HG02763 (cell line): Measurements from ENCODE around the gene AIPL1.

Experiments
- ATAC-seq: cut with Tn5 transposase; IDR thresholded peaks from one replicate; pipeline ENCODE4 v1.9.1; 2021; ENCODE audit warnings: mild to moderate bottlenecking, moderate library complexity; ENCODE audit not compliant: unreplicated experiment

AIPL1 gene

DNA sequence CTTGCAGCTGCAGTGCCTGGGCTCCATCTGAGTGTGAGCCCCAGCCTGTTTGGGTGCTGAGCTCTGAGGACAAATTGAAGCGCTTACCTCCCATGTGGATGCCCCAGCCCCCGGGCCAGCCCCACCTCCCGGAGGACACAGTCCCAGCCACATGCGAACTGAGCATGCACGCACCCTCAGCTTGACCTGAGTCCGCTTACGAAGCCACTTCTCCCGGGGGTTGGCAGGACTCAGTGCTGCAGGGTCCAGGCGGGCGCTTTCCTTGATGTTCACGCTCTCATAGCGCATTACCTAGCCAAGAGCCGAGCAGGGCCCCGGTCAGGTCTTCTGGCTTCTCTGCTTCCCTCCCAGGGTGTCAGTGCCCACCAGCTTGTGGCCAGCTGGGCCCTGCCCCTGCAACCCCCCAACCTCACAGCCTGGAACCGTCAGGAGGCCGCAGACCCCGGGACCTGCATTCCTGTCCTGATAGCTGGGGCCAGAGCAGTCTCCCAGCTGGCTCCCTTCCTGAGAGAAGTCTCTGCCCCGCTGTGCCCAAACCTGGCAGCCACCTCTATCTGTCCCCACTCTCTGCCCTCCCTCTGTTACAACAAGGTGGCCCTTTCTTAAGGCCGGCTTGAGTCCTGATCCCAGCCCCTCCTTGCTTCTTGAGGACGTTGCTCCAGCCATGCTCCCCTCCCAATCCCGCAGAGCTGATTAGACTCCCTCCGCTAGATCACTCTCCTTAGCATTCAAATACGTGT is 33.3 kb upstream of the AIPL1 start:
- no peak for ATAC-seq

GRCh38 chr17:6467567-6467966 is 32.6 kb upstream of the AIPL1 start:
- no peak for ATAC-seq

DNA sequence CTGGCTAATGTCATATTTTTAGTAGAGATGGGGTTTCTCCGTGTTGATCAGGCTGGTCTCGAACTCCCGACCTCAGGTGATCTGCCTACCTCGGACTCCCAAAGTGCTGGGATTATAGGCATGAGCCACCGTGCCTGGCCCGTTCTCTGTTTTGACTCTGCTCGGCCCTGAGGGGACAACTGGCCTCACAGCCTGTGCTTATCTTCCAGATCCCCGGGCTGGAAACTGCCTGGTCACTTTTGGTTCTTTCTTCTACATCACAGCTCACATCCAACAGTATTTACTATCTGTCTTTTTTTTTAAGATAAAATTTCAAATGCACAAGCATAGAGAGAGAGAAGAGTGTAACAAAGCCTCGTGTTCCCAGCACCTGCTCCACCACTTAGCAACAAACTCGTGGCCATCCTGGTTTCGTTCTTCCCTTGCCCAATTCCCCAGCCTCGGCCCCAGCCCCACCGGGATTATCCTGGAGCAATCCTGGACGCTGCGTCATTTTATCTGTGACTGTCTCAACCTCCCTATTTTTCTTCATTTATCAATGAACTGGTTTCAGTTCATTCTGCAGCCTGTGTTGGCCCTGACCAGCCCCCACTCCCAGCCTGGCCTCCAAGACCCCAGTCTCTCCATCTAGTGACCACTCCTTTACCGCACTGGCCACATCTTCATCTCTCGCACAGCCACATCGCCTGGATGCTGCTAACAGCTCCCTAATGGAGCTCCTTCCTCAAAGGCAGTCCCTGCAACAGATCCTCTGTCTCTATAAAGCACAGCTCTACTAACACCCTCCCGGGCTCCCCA is 30.5 kb upstream of the AIPL1 start:
- ATAC-seq: no peak

- no peak for ATAC-seq
Measured at GRCh38 chr17:6464446-6465041, 29.6 kb upstream of the AIPL1 start.

- no peak for ATAC-seq
Measured at GRCh38 chr17:6463616-6464445, 28.9 kb upstream of the AIPL1 start.

DNA sequence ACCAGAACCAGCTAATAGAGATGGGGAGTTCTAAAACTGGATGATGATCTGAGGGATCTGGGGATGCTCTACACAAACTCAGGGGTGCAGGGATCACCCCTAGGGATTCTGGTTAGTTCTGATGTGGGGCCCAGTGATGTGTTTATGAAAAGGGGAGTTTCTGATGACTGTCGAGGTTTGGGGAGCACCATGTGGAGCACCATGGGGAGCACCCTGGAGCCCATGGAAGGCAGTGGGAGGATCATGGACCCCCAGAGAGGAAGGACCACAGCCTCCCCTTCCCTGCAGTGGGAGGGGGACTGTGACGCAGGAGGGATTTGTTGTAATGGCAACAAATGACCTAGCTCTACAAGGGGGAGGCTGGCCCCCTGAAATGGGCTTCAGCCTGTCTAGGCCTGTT is 27.8 kb upstream of the AIPL1 start:
- no peak for ATAC-seq

DNA sequence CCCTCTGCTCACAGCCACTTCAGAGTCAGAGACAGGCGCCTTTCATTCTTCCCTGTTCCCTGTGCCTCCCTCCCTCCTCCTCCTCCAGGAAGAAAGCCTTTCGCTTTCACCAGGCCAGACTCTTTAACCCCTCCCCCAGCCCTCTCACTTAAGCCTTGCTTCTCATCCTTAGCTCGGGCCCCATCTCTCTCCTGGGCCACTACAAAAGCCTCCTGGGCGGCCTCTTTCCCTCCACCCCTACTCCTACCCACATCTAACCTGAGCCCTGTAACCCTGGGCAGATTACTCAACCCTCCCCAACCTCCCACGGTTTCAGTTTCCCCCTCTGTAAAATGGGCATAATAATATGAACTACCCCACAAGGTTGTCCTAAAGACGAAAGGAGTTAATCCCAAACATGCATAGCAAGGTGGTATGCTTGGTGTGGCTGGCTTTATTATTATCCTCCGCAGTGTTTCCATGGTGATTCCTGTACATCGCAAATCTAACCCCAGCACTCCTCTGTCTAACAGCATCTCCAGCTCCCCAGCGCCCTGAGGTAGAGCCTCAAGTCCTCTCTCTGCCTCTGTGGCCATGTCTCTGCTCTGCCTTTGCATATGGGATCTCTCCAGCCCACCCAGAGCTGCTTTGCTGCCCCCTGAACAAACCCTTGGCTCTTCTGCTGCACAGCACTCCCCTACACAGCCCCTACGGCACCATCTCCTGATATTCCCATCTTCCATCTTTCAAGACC is 27.0 kb upstream of the AIPL1 start:
- no peak for ATAC-seq

GRCh38 chr17:6461246-6461645 is 26.3 kb upstream of the AIPL1 start:
- no peak for ATAC-seq

- no peak for ATAC-seq
Measured at GRCh38 chr17:6460531-6461161, 25.7 kb upstream of the AIPL1 start.

DNA sequence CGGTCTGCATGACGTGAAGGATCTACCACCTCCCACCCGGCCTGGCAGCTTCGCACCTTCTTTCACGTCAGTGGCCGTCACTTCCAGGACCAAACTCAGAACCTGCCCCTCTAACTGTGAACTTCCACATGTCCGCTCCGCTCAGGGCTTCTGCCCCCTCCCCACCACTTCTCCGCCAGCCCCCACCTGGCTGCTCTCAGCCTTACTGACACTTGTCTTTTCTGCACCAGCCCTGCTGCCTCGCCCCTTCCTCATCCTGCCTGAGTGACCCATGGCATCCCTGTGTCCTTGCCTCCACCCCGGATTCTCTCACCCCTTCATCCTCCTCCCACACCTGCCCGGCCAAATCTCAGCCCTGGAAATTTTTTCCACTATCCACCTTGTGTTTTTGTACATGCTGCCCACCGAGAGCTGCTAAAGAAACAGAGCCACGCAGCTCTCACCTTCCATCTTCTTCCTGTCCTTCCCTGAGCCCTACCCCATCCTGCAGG is 23.6 kb upstream of the AIPL1 start:
- ATAC-seq: no peak

DNA sequence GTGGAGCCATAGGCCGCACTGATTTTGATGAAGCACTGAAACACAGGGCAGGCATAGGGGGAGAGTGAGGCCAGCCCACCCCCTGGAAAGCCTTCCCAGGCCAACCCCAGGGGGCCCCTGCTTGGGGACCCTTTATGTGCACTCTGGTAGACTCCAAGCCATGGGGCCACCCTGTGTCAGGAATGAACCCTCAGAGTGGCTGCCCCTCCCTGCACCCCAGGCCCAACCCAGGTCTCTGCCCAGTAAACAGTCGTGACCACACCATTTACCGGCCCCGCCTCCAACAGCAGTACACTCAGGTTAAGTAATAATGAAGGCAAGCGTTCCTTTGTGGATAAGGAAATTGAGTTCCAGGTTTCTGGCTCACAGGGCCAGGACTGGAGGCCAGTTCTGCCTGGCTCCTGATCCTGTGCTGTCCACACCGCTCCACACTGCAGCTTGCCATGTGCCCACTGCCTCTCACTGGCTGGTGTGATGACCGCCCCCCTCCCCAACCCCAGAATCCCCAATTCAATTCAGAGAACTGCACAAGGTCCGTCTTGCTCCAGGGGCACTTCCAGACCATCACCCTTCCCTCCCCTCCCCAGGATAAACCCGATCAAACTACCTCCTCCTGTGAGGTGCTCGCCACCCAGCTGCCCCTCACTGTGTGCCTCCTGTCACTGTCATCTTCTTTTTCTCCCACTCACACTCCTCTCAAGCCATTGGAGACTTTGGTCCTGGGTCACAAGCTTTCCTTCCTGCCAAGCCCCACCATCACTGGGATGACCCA is 23.0 kb upstream of the AIPL1 start:
- no peak for ATAC-seq

DNA sequence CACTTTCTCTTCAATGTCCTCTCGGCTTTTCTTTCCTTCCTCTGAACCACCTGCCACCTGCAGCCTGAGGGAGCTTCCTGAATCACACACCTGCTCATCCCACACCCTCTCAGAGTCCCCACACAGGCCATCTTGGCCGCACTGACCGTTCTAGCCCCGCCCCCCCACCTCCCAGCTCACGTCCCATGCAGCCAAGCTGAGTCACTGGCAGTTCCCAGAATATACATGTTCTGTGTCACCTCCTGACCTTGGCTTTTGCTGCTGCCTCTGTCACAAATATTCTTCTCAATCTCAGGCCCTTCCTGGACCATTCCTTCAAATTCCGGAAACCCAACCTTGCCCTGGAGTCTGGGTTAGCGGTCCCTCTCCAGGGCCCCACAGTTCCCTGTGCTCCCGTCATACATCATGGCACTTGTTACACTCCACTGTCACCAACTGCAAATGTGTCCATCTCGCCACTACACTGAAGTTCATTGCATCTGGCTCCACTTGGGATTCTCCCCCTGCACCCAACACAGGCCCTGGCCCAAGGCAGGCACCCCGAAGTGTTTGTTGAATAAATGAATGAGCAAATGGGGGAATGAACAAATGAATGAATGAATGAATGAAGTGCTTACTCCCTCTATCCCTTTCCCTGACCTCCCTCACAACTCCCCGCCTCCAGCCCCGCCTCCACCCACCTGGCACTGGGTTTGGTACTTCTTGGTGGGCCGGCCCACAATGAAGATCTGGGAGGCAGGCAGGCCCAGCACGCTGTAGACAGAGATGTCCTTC is 22.2 kb upstream of the AIPL1 start:
- no peak for ATAC-seq

DNA sequence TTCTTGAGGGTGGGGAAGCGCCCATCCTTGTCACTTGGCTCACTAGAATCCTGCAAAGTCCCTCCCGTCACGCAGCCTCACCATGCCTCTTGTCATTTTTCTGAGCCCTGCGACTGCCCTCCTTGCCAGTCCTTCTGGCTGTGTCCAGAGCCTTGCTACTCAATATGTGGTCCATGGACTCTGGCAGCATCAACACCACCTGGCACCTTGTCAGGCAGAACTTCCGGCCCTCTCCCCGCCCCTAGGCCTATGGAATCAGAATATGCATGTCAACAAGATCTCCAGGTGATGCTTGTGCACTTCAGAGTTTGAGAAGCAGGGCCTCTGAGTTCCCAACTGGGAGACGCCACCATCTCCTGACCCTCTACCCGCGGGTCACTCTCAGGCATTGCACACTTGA is 21.4 kb upstream of the AIPL1 start:
- no peak for ATAC-seq

DNA sequence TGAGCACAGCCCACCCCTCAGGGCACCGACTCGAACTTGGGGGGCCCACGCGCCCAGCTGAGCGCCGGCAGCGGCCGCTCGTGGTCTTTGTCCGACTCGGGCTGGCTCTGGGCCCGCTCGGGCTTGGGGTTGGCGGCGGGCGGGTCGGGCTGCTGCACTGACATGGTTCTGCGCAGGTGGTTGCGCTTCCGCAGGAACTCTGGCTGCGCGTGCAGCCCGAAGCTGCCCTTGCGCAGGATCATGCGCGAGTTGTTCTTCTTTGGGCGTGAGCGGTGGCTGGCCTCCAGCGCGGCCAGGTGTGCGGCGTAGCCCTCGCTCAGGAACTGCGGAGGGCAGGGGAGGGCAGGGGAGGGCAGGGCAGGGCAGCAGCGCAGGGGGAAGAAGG is 20.4 kb upstream of the AIPL1 start:
- ATAC-seq: no peak

- ATAC-seq: no peak
Measured at GRCh38 chr17:6454495-6455320, 19.8 kb upstream of the AIPL1 start.

DNA sequence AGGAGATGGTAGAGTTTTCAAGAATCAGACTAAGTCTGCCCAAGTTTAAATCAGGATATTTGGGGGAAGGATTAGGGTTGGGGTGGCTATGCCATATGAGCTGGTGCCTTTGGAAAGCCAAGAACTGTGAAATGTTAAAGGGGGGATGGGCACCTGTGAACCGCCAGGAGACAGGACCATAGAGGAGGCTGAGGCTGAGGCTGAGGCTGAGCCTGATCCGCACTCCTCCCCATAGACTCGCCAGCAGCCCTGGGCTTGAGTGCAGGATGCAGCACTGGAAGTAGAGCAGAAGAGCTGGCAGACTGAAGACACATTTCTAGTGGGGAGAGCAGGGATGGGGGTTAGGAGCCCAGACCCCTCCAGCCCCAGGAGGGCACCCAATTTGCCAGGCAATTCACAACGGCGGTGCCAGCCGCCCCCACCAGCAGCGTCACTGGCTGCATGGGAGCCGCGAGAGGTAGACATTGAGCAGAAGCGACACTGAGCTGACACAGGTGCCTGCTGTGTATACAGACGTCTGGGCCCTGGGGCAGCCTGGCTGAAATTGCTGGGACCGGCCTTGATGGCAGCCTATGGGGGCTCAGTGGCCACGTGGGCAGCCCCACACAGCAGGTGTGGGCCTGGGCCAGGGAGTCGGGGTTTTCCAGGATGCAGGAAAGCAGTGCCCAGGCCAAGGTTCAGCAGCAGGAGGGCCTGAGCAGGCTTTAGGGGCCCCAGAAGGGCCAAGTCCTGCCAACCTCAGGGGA is 18.5 kb upstream of the AIPL1 start:
- ATAC-seq: no peak
